ENCODE measurements around the gene MAP3K15.

GRCh38 chrX:19326567-19326966, 188.7 kb downstream of the MAP3K15 start:
- TF ChIP-seq CTCF (IDR thresholded peaks at IDR 0.05) (no peak), POLR2A (IDR thresholded peaks at IDR 0.05) (no peak)
